Type B pancreatic cell (in vitro differentiated cells): ENCODE measurements around the gene MTG1. TPM values are rescaled to one million over a fixed set of nuclear protein-coding genes. Genes with fewer than 3 reads are reported as not detected.
"Not testable (repeated sequence)": the region's sequence is repeated elsewhere in the genome, so short reads cannot be mapped to it uniquely, and the experiment has no call there.

Experiments used
- DNase-seq: peaks from one replicate; pipeline ENCODE4 v3.0.0; 2021; ENCODE audit warnings: mixed read lengths; ENCODE audit not compliant: unreplicated experiment; ENCODE audit errors: extremely low spot score
- H3K27ac Mint-ChIP-seq: 2 replicates; pipeline ENCODE4 v1.8.0; 2021; ENCODE audit warnings: mild to moderate bottlenecking, mixed read lengths
- H3K27me3 Mint-ChIP-seq: 2 replicates; pipeline ENCODE4 v1.8.0; 2021; ENCODE audit warnings: mixed read lengths
- H3K36me3 Mint-ChIP-seq: 2 replicates; pipeline ENCODE4 v1.8.0; 2021; ENCODE audit warnings: mixed read lengths
- H3K4me1 Mint-ChIP-seq: one replicate; pipeline ENCODE4 v1.8.0; 2021; ENCODE audit warnings: mixed read lengths; ENCODE audit not compliant: unreplicated experiment
- H3K4me3 Mint-ChIP-seq: 2 replicates; pipeline ENCODE4 v1.8.0; 2021; ENCODE audit warnings: mild to moderate bottlenecking, mixed read lengths
- H3K9me3 Mint-ChIP-seq: 2 replicates; pipeline ENCODE4 v1.8.0; 2021; ENCODE audit warnings: mixed read lengths
- CTCF ChIP-seq: fragments of 200-600 bp; sonication (generic); conservative IDR thresholded peaks from 2 replicates; pipeline ENCODE4 v1.5.0; 2021; ENCODE audit warnings: antibody characterized with exemption, mild to moderate bottlenecking
- total RNA-seq: library from RNA; stranded (reverse); gene quantifications from 2 replicates; pipeline ENCODE4 v1.2.1, GENCODE V29; 2021; ENCODE audit warnings: low replicate concordance

MTG1 gene
- total RNA-seq, 1 donor from 2014 or later = 89.6 TPM

- Mint-ChIP-seq H3K9me3 (peaks cover under 1% of the 10 kb centered on the region), H3K27me3 (peaks cover 6% of the 10 kb centered on the region), H3K27ac (no peak overlapping the region), H3K4me1 (no peaks in the 10 kb centered on the region), H3K36me3 (peaks cover 11% of the 10 kb centered on the region), H3K4me3 (no peak overlapping the region)
- no peak for DNase-seq
- no peak for TF ChIP-seq CTCF
Observed at GRCh38 chr10:133420579-133420978, 26.6 kb downstream of the MTG1 start.

- DNase-seq = no peak
- Mint-ChIP-seq H3K27me3 (peaks cover 6% of the 10 kb centered on the region), H3K4me1 (no peaks in the 10 kb centered on the region), H3K27ac (no peak overlapping the region), H3K4me3 (no peak overlapping the region), H3K9me3 (no peaks in the 10 kb centered on the region), H3K36me3 (peaks cover 4% of the 10 kb centered on the region)
- TF ChIP-seq CTCF = no peak
Observed at GRCh38 chr10:133421336-133422222, 27.6 kb downstream of the MTG1 start.

GRCh38 chr10:133422223-133422806 lies 28.4 kb downstream of the MTG1 start:
- H3K4me3 Mint-ChIP-seq = peak overlapping the region; percentile 20
- H3K36me3 Mint-ChIP-seq = peaks cover 4% of the 10 kb centered on the region
- H3K27ac Mint-ChIP-seq = no peak overlapping the region
- peaks cover 6% of the 10 kb centered on the region for H3K27me3 Mint-ChIP-seq
- DNase-seq = no peak
- no peaks in the 10 kb centered on the region for H3K4me1 Mint-ChIP-seq
- H3K9me3 Mint-ChIP-seq = no peaks in the 10 kb centered on the region
- TF ChIP-seq CTCF = no peak

GRCh38 chr10:133422807-133423771 lies 29.1 kb downstream of the MTG1 start:
- Mint-ChIP-seq H3K27me3 (peaks cover 6% of the 10 kb centered on the region), H3K4me3 (peak overlapping the region; percentile 49)

GRCh38 chr10:133424102-133424501 lies 30.1 kb downstream of the MTG1 start:
- H3K27me3 Mint-ChIP-seq, H3K36me3 Mint-ChIP-seq, H3K27ac Mint-ChIP-seq: not testable (repeated sequence)

More at GRCh38 chr10:133422807-133423771, 29.1 kb downstream of the MTG1 start:
- Mint-ChIP-seq H3K36me3 (peaks cover 4% of the 10 kb centered on the region), H3K4me1 (no peaks in the 10 kb centered on the region), H3K9me3 (no peaks in the 10 kb centered on the region), H3K27ac (no peak overlapping the region)
- no peak for DNase-seq
- TF ChIP-seq CTCF = no peak

GRCh38 chr10:133424601-133425000 lies 30.6 kb downstream of the MTG1 start, which contains the start of gene SPRN:
Gene SPRN, minus strand, starts transcription at chr10:133424625. Its CDS starts 944 bp downstream, at chr10:133423681.
- H3K4me3 Mint-ChIP-seq = peak within 1 kb of the TSS; percentile 49
- not testable (repeated sequence) for H3K36me3 Mint-ChIP-seq, DNase-seq, H3K27me3 Mint-ChIP-seq, H3K4me1 Mint-ChIP-seq, H3K9me3 Mint-ChIP-seq, H3K27ac Mint-ChIP-seq

More at GRCh38 chr10:133424102-133424501, 30.1 kb downstream of the MTG1 start:
- H3K9me3 Mint-ChIP-seq, H3K4me1 Mint-ChIP-seq, H3K4me3 Mint-ChIP-seq, DNase-seq: not testable (repeated sequence)

GRCh38 chr10:133429571-133429970 lies 35.6 kb downstream of the MTG1 start:
- not testable (repeated sequence) for H3K4me1 Mint-ChIP-seq, H3K9me3 Mint-ChIP-seq, H3K27ac Mint-ChIP-seq, H3K27me3 Mint-ChIP-seq, DNase-seq, H3K36me3 Mint-ChIP-seq, H3K4me3 Mint-ChIP-seq

GRCh38 chr10:133431888-133432613 lies 38.1 kb downstream of the MTG1 start:
- H3K27me3 Mint-ChIP-seq, H3K4me3 Mint-ChIP-seq, H3K36me3 Mint-ChIP-seq, H3K27ac Mint-ChIP-seq, H3K4me1 Mint-ChIP-seq, H3K9me3 Mint-ChIP-seq, DNase-seq: not testable (repeated sequence)
